NCI-H460 (cell line): ENCODE measurements around the gene HPSE. TPM values are rescaled to one million over a fixed set of nuclear protein-coding genes. Genes with fewer than 3 reads are reported as not detected.

Source experiments
- DNase-seq: peaks from one replicate; pipeline ENCODE4 v3.0.0-alpha.2; 2016; ENCODE audit warnings: low read depth; ENCODE audit errors: extremely low read depth
- small RNA-seq, 2 experiments: library from RNA; depleted of rRNA; stranded (forward); fragments of <200 nt; gene quantifications; one replicate each; pipeline ENCODE3, GENCODE V24; 2014
- total RNA-seq: library from RNA; depleted of rRNA; stranded (reverse); fragments of >200 nt; shearing (Covaris generic); gene quantifications from 2 replicates; pipeline ENCODE4 v1.2.3, GENCODE V29; 2014; rRNA removed

The HPSE gene
- total RNA-seq, 1 experiment from 2014 or later = 4.8 TPM

DNA sequence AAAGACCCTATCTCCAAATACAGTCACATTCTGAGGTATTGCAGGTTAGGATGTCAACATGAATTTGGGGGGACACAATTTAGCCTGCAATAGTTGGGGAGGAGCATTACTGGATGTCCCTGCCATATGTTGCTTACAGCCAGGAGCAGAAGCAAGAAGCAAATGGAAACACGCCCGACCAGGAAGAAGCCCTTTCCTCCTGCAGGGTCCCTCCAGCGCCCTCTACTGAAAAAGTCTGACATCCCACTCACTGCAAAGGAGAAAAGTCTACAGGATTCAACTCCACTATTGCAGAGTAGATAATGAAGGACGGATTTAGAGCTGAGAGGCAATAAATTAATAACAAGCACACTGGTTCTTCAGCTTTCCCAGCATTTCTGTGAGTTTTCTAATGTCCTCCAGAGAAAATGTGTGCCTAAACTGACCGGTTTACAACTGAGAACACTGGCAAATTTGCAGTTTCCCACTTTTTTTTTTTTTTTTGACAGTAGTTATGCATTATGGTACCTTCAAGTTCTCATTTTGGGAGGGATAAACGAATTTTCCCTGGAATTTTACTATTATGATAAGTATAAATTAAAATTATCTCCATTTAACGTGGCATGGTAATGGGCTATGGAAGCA lies 81.8 kb downstream of the HPSE start:
- DNase-seq = peak; percentile 57

DNA sequence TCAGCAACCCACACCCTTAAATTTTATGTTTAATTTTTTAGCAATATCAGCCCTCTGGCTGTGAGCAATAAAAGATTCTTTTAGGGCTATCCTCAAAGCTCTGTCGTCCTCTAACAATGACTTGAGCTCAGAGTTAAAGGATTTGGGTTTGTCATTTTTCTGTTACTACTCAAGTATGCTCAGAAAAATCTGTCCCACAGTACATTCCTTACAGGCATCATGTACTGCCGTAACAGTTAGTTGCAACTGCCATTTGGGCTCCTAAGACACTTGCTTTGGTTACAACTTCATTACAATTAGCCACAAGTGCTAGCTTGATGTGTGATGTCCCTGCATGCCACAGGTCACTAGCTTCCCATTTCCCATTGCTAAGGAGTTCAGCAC lies 83.2 kb downstream of the HPSE start:
- no peak for DNase-seq

- no peak for DNase-seq
These were observed 83.8 kb downstream of the HPSE start for GRCh38 chr4:83250687-83251446.

DNA sequence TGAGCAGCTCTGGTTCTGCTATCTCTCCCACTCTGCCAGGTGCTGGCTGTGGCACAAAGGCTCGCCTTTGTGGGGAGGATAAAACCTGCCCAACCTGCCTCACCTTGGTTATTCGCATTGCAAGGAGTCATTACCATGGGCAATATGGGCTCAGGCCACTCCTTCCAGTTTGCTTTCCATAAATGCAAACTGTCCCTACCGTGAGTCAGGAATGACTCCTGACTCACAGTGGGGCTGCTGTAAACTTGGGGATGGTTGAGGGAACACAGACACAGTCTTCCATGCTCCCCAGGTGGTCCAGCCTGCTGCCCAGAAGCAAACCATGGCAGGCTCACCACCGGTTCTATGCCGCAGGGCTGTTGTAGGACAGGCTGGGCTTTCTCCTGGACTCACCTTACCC lies 86.2 kb downstream of the HPSE start:
- DNase-seq = no peak

- no peak for DNase-seq
These were observed 87.0 kb downstream of the HPSE start for GRCh38 chr4:83247415-83248357.

Small RNA genes lying within 50 kb of the gene (small RNA-seq; reads per million reads assigned to genes)
- 0 reads per million in 2 experiments for gene AC114781.5

Other genes with a start within 250 kb of the HPSE start
- gene PLAC8, start 220.1 kb downstream of the HPSE start, total RNA-seq = 9.7 and 9.9 TPM in 2 replicates
- gene COQ2, start 50.0 kb downstream of the HPSE start, total RNA-seq = 35.7 and 40.3 TPM in 2 replicates
- gene HELQ, start 121.0 kb upstream of the HPSE start, total RNA-seq = 7.1 and 7.6 TPM in 2 replicates
- gene MRPS18C, start 121.2 kb upstream of the HPSE start, total RNA-seq = 33.9 and 40.5 TPM in 2 replicates
- gene ABRAXAS1, start 150.3 kb upstream of the HPSE start, total RNA-seq = 21.2 and 32.5 TPM in 2 replicates
- 69.2 and 80.5 TPM in 2 replicates for gene GPAT3, start 201.3 kb upstream of the HPSE start, total RNA-seq